ENCODE data around the gene NKG7. TPM values are rescaled to one million over a fixed set of nuclear protein-coding genes. Genes with fewer than 3 reads are reported as not detected.

Gene NKG7
- total RNA-seq, 3 donors from 2014 or later, result 4.3 to 5.9 (median 4.4) TPM

DNA sequence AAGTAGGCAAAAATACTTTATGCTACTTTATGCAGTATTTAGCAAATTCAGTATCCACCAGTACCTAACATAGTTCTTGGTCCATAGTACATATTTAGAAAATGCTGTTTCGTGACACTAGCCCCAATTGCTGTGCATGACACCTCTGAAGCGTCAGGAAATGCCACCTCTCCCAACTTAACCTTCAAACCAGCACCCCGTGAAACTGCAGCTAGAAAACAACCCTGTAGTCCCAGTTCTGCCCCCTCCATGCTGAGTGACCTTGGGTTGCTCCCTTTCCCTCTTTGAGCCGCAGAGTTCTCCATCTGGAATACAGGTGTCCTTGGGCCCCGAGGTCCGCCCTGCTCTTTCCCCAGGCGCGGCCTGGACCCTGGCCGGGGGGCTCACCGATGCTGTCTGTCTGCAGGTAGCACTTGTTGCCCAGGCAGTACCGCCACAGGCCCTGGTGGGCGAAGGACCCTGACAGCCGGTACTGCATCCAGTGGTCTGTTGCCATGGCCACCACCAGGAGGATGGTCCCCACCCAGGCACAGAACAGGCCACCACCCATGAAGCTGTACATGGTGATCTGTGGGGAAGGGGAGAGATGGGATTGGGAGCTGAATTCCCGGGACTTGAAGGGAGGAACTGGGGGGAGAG is 14.5 kb upstream of the NKG7 start:
- no peak for ATAC-seq

GRCh38 chr19:51382004-51382403 is 9.6 kb upstream of the NKG7 start:
- no peak overlapping the region for H3K4me3 ChIP-seq
- H3K4me1 ChIP-seq (ENCODE audit: low read depth), result no peaks in the 10 kb centered on the region
- no peaks in the 10 kb centered on the region for H3K36me3 ChIP-seq (ENCODE audit: low read depth)
- DNase-seq, result no peak
- no peak for ATAC-seq
- intact Hi-C loops (cut with DNase I, micrococcal nuclease), result no loop called here
- TF ChIP-seq, protein P1, sequence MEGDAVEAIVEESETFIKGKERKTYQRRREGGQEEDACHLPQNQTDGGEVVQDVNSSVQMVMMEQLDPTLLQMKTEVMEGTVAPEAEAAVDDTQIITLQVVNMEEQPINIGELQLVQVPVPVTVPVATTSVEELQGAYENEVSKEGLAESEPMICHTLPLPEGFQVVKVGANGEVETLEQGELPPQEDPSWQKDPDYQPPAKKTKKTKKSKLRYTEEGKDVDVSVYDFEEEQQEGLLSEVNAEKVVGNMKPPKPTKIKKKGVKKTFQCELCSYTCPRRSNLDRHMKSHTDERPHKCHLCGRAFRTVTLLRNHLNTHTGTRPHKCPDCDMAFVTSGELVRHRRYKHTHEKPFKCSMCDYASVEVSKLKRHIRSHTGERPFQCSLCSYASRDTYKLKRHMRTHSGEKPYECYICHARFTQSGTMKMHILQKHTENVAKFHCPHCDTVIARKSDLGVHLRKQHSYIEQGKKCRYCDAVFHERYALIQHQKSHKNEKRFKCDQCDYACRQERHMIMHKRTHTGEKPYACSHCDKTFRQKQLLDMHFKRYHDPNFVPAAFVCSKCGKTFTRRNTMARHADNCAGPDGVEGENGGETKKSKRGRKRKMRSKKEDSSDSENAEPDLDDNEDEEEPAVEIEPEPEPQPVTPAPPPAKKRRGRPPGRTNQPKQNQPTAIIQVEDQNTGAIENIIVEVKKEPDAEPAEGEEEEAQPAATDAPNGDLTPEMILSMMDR (IDR thresholded peaks at IDR 0.05), result no peak
- peaks cover 2% of the 10 kb centered on the region for H3K9me3 ChIP-seq

More for the DNA sequence above, 14.5 kb upstream of the NKG7 start:
- no peak for DNase-seq
- no peaks in the 10 kb centered on the region for H3K4me1 ChIP-seq (ENCODE audit: low read depth)
- TF ChIP-seq, protein P1 (IDR thresholded peaks at IDR 0.05), result no peak
- no peaks in the 10 kb centered on the region for H3K36me3 ChIP-seq (ENCODE audit: low read depth)
- H3K9me3 ChIP-seq, result no peaks in the 10 kb centered on the region
- no peak overlapping the region for H3K4me3 ChIP-seq
- intact Hi-C loops (cut with DNase I, micrococcal nuclease), result no loop called here

- intact Hi-C loops (cut with DNase I, micrococcal nuclease), result no loop called here
- no peak for ATAC-seq
- no peaks in the 10 kb centered on the region for H3K4me1 ChIP-seq (ENCODE audit: low read depth)
- peaks cover 2% of the 10 kb centered on the region for H3K9me3 ChIP-seq
- no peak overlapping the region for H3K4me3 ChIP-seq
- H3K36me3 ChIP-seq (ENCODE audit: low read depth), result no peaks in the 10 kb centered on the region
- DNase-seq, result no peak
- TF ChIP-seq, protein P1 (IDR thresholded peaks at IDR 0.05), result no peak
Measured at GRCh38 chr19:51380379-51380778, 7.9 kb upstream of the NKG7 start.

DNA sequence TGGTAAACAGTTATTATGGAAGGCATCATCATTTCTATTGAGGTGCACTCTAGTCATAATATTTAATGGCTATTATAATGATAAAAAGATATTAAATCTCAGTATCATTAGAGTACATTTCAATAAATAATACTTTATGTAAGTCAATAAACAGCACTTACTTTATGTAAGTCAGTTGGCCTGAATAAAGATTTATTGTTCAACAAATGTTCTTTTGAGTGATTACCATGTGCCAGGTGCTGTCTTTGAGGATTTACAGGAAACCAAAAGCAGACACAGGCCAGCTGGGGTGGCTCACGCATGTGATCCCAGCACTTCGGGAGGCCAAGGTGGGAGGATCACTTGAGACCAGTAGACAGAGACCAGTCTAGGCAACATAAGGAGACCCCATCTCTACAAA is 5.0 kb upstream of the NKG7 start:
- no peak for DNase-seq
- ATAC-seq, result no peak
- Histone ChIP-seq H3K36me3 (ENCODE audit: low read depth) (no peaks in the 10 kb centered on the region), H3K4me1 (ENCODE audit: low read depth) (no peaks in the 10 kb centered on the region), H3K9me3 (peaks cover 2% of the 10 kb centered on the region), H3K4me3 (no peak overlapping the region)
- intact Hi-C loops (cut with DNase I, micrococcal nuclease), result no loop called here
- TF ChIP-seq, protein P1 (IDR thresholded peaks at IDR 0.05), result no peak

DNA sequence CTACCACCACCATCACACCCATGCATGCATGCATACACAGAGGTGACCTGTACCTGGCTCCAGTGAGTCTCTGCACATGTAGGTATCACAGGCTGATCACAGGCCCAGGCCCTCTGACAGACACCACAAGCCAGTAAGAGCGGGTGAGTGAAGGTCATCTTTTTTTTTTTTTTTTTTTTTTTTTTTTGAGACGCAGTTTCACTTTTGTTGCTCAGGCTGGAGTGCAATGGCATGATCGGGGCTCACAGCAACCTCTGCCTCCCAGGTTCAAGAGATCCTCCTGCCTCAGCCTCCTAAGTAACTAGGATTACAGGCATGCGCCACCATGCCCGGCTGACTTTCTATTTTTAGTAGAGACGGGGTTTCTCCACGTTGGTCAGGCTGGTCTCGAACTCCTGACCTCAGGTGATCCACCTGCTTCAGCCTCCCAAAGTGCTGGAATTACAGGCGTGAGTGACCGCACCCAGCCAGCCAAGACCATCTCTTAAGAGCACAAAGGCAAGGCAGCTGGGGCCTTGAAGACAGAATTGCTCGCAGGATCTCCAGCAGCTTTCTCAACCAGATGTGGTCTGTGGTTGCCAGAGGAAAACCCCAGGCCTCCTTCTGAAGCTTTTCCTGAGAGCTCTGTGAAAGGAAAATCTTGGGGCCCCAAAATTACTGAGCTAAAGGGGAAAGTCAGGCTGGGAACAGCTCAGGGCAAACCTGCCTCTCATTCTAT is 3.2 kb upstream of the NKG7 start:
- Histone ChIP-seq H3K9me3 (no peaks in the 10 kb centered on the region), H3K4me3 (no peak overlapping the region), H3K36me3 (ENCODE audit: low read depth) (no peaks in the 10 kb centered on the region), H3K4me1 (ENCODE audit: low read depth) (no peaks in the 10 kb centered on the region)
- ATAC-seq (no peak), DNase-seq (no peak)
- intact Hi-C loops (cut with DNase I, micrococcal nuclease), result no loop called here
- TF ChIP-seq, protein P1 (IDR thresholded peaks at IDR 0.05), result no peak

All from mucosa of descending colon (tissue), 3 donors.